HepG2 (cell line): ENCODE data around the gene HOXD12. TPM values are rescaled to one million over a fixed set of nuclear protein-coding genes. Genes with fewer than 3 reads are reported as not detected.

Source experiments
- ATAC-seq: fragments of 200-7000 bp; cut with Tn5 transposase; 3 replicates; pipeline ENCODE4 v1.9.1; 2020; ENCODE audit warnings: mild to moderate bottlenecking, moderate library complexity
- BruUV-seq: library from RNA; stranded (reverse); fragments of 400-500 nt; replicated peaks from 2 replicates; lab custom pipeline; 2021; lab: Mats Ljungman, UMichigan
- CTCF ChIA-PET: fragments of 300-600 bp; formaldehyde crosslinking; extraction: SDS; loops from one replicate; lab custom pipeline; 2021; ENCODE audit warnings: low total read pairs, inconsistent platforms, low intra/inter-chr PET ratio; lab: Yijun Ruan, JAX
- POLR2A ChIA-PET: fragments of 350-600 bp; sonication (Branson Sonifier 250); formaldehyde crosslinking; loops from one replicate; lab custom pipeline; 2020; ENCODE audit warnings: antibody characterized with exemption, inconsistent platforms; lab: Yijun Ruan, JAX
- DNase-seq: peaks from one replicate; pipeline ENCODE4 v3.0.0-alpha.2; 2015; ENCODE audit warnings: low spot score
- FAIRE-seq: peaks from 3 replicates; lab custom pipeline; 2011; peaks lifted over from hg19 to GRCh38; lab: Jason Lieb, UNC
- H2AFZ ChIP-seq: one replicate; pipeline ENCODE4 v1.6.1; 2011; ENCODE audit warnings: low read length, inconsistent platforms
- H3K27ac ChIP-seq: fragments of 300-600 bp; 3 replicates; pipeline ENCODE4 v1.8.0; 2011; ENCODE audit warnings: mixed run types, mild to moderate bottlenecking, mixed read lengths, low read length, inconsistent platforms; ENCODE audit not compliant: insufficient read depth; ENCODE audit errors: extremely low read length
- H3K27me3 ChIP-seq, 2 experiments: fragments of 200-600 bp in 1 of 2; 2 replicates in 1 of 2; 3 replicates in 1 of 2; pipeline versions ENCODE4 v1.6.0 to v1.8.0; 2011; ENCODE audit warnings: low read length in 2 of 2, mild to moderate bottlenecking in 2 of 2, moderate library complexity in 2 of 2, inconsistent platforms in 1 of 2; ENCODE audit not compliant: insufficient read depth in 2 of 2, control insufficient read depth in 1 of 2
- H3K36me3 ChIP-seq, 2 experiments: fragments of 200-600 bp in 1 of 2; replicated peaks in 1 of 2; 2 replicates in 1 of 2; 3 replicates in 1 of 2; pipeline versions ENCODE4 v1.5.1 to v1.8.0; 2011; ENCODE audit warnings: low read length in 2 of 2, inconsistent platforms in 1 of 2; ENCODE audit not compliant: insufficient read depth in 2 of 2, control insufficient read depth in 1 of 2
- H3K4me1 ChIP-seq: 2 replicates; pipeline ENCODE4 v1.5.1; 2012; ENCODE audit warnings: low read length, inconsistent platforms; ENCODE audit not compliant: insufficient read depth
- H3K4me2 ChIP-seq: 2 replicates; pipeline ENCODE4 v1.6.0; 2011; ENCODE audit warnings: low read depth, low read length, inconsistent platforms
- H3K4me3 ChIP-seq, 3 experiments: fragments of 200-600 bp in 1 of 3; sonication (generic), shearing (Covaris generic) in 1 of 3; replicated peaks in 1 of 3; 2 replicates each; pipeline ENCODE4 v1.5.1; 2011 to 2016; ENCODE audit warnings: low read length in 3 of 3, inconsistent platforms in 2 of 3, low read depth in 2 of 3, mild to moderate bottlenecking in 2 of 3, control low read depth in 1 of 3, mixed read lengths in 1 of 3; ENCODE audit not compliant: insufficient read depth in 1 of 3
- H3K79me2 ChIP-seq: one replicate; pipeline ENCODE4 v1.6.1; 2011; ENCODE audit warnings: low read length, inconsistent platforms; ENCODE audit not compliant: insufficient read depth
- H3K9ac ChIP-seq: 2 replicates; pipeline ENCODE4 v1.6.0; 2011; ENCODE audit warnings: mild to moderate bottlenecking, low read depth, low read length, inconsistent platforms; ENCODE audit not compliant: insufficient read depth
- H3K9me3 ChIP-seq: 2 replicates; pipeline ENCODE4 v1.5.1; 2012; ENCODE audit warnings: mild to moderate bottlenecking, low read length
- H4K20me1 ChIP-seq: 2 replicates; pipeline ENCODE4 v1.6.0; 2011; ENCODE audit warnings: inconsistent platforms, mild to moderate bottlenecking, low read length, moderate library complexity; ENCODE audit not compliant: insufficient read depth
- ATF2 ChIP-seq: sonication (generic); formaldehyde crosslinking; IDR thresholded peaks from 2 replicates; pipeline ENCODE4 v1.4.0; 2020; ENCODE audit warnings: missing genetic modification reagents
- HINFP ChIP-seq: sonication (generic); formaldehyde crosslinking; IDR thresholded peaks from 2 replicates; pipeline ENCODE4 v1.4.0; 2020; ENCODE audit warnings: low read depth, mild to moderate bottlenecking, missing genetic modification reagents
- PCBP2 ChIP-seq: fragments of 200-400 bp; formaldehyde crosslinking; optimal IDR thresholded peaks from 2 replicates; pipeline ENCODE3; 2018; ENCODE audit warnings: low read length, low read depth; ENCODE audit not compliant: poor library complexity, severe bottlenecking
- XBP1 ChIP-seq: sonication (generic); formaldehyde crosslinking; IDR thresholded peaks from 2 replicates; pipeline ENCODE4 v1.5.0; 2020; ENCODE audit warnings: missing genetic modification reagents
- WGBS: methylation state at CpG from one replicate; pipeline ENCODE4 v1.1.6; 2017; ENCODE audit warnings: low lambda C conversion rate; 5-methylcytosine and 5-hydroxymethylcytosine counted together
- in situ Hi-C: cut with HindIII; loops from 2 replicates; pipeline ENCODE4 v1.10.0; 2017; ENCODE audit warnings: low pct_unique_long_range_greater_than_20kb; ENCODE audit not compliant: extremely low pct_ligation_motif_present
- intact Hi-C: fragments of 100-400 bp; cut with micrococcal nuclease; formaldehyde crosslinking; loops from one replicate; pipeline ENCODE4 v1.10.0; 2022; ENCODE audit not compliant: unreplicated experiment
- polyA plus RNA-seq, 8 experiments: library from polyadenylated mRNA; depleted of rRNA in 3 of 8; stranded (reverse) in 7 of 8; unstranded in 1 of 8; fragments of >200 nt; fragmentation: Illumina TruSeq in 4 of 8; extraction: Trizol in 4 of 8; gene quantifications; 2 replicates each; pipeline versions ENCODE4 v1.2.1 to v1.2.3, GENCODE V29; 2011 to 2016; ENCODE audit warnings: low read depth in 4 of 8, missing spikeins in 1 of 8, mixed read lengths in 1 of 8; ENCODE audit not compliant: insufficient read depth in 1 of 8
- total RNA-seq, 5 experiments: library from RNA; depleted of rRNA; stranded (reverse); fragments of >200 nt; fragmentation: Illumina TruSeq; extraction: Trizol; gene quantifications; 2 replicates each; pipeline ENCODE4 v1.2.3, GENCODE V29; 2016; ENCODE audit warnings: low read depth in 1 of 5

HOXD12 gene
- total and polyA plus RNA-seq, 2 of the 13 experiments (the other 11 are each of a cell fraction or from before 2014, with no cell fraction given): not detected

DNA sequence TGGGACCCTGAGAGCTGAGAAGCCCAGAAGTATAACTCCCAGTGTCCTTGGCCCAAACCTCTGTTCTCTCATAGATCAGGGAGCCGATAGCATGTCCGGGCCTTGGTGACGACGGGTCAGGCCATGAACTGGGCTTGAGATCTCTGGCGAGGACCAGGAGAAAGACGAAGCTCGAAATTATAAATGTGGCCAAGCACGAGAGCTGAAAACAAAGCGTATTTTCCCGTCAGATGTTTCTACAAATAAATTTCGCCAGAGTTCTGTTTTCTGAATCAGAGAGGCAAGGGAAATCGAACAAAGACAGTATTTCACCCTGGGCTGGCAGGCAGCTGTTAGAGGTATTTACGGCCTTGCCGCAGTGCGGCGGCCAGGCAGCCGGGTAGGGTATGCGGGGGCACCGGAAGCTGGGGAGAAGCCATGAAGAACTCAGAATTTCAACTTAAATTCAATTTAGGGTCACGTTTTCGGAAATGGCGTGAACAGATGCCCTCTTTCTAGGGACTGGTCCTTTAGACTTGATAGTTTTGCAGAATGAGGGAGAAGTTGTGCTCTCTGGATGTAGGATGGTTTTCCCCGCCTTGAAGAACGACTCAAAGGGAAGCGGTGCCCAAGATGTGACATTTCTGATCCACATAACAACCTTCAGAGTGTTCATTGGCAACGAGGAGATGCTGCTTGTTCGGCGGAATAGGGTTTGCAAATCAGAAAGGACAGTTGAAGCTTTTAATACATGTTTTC lies 39.5 kb downstream of the HOXD12 start:
- H3K4me3 ChIP-seq: no peak overlapping the region
- no peaks in the 10 kb centered on the region for H3K79me2 ChIP-seq
- H3K9ac ChIP-seq: no peak overlapping the region
- H2AFZ ChIP-seq: no peak overlapping the region
- intact Hi-C loops (no loop called here), in situ Hi-C loops (no loop called here)
- H3K27me3 ChIP-seq: peaks cover 8 to 91% of the 10 kb centered on the region in 2 experiments; a peak in 4 of 5 replicates
- CTCF ChIA-PET: interaction anchor here (1.1 to 2.5 kb wide), 2 partner anchors 247 to 316 kb away, joined by 4 to 83 read pairs; no protein-coding TSS in a partner anchor
- no peaks in the 10 kb centered on the region for H3K36me3 ChIP-seq
- no peaks in the 10 kb centered on the region for H4K20me1 ChIP-seq
- no peak for TF ChIP-seq ATF2 (CRISPR knock-in tag)
- no peak for TF ChIP-seq XBP1 (CRISPR knock-in tag)
- no peak for TF ChIP-seq PCBP2
- TF ChIP-seq HINFP (CRISPR knock-in tag): no peak
- FAIRE-seq: no peak
- no peak overlapping the region for H3K27ac ChIP-seq
- no peaks in the 10 kb centered on the region for H3K9me3 ChIP-seq
- BruUV-seq: no TSS peak
- POLR2A ChIA-PET: no interaction called here
- 41% methylated on average over 28 of the region's 28 CpGs for WGBS
- no peak overlapping the region for H3K4me2 ChIP-seq
- ATAC-seq: no peak
- peaks cover 11% of the 10 kb centered on the region for H3K4me1 ChIP-seq
- DNase-seq: no peak
